ENCODE results near the gene DVL1. TPM values are rescaled to one million over a fixed set of nuclear protein-coding genes. Genes with fewer than 3 reads are reported as not detected.
"Not testable (repeated sequence)": the region's sequence is repeated elsewhere in the genome, so short reads cannot be mapped to it uniquely, and the experiment has no call there.

DVL1 gene
- total RNA-seq, 1 donor from 2014 or later = 92.9 TPM

DNA sequence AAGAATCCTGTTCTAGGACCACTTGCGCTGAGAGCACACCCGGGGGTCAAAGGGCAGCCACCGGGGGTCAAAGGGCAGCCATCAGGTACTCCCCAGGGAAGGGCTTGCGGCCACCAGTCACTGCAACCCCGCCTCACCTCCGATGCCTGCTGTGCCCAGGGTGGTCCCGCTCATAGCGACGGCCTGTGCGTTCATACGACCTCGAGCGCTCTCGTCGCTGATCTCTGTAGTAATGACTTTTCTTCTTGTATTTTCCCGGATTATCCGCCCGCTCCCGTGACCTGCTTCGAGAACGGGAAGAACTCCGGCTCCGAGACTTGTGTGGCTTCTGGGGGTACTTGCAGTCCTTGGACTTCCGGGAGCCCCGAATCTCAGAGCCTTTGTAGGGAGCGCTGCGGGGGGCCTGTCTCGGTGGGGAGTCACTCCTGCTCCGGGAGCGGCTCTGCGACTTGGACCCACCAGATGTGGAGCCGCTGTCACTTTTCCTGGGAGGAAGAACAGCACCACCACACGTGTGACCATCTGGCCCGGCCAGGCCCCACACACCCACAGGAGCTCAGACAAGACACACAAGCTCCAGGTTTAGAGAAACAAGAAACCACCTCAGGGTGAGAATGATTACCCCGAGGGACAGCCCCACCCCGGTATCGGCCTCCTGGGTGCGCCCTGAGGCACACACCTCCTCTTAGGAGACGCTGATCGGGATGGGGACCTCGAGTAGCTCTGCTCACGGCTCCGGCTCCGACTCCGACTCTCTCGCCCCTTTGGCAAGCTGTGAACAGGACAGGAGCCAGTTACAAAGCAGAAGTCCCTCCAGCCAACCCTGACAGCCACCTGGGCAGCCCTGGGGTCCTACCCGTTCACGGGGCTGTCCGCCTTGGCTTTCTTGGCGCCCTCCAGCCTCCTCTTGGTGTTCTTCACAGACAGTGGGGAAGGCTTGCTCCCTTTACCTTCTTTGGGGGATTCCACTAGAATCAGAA is 38.2 kb upstream of the DVL1 start:
- Mint-ChIP-seq H3K4me1 (ENCODE audit: unreplicated experiment) (no peaks in the 10 kb centered on the region), H3K27ac (ENCODE audit: unreplicated experiment) (no peak overlapping the region), H3K27me3 (ENCODE audit: unreplicated experiment) (no peaks in the 10 kb centered on the region), H3K9me3 (ENCODE audit: unreplicated experiment) (no peaks in the 10 kb centered on the region), H3K4me3 (ENCODE audit: unreplicated experiment) (no peak overlapping the region), H3K36me3 (ENCODE audit: unreplicated experiment) (peaks cover 55% of the 10 kb centered on the region)
- TF ChIP-seq, protein P1, sequence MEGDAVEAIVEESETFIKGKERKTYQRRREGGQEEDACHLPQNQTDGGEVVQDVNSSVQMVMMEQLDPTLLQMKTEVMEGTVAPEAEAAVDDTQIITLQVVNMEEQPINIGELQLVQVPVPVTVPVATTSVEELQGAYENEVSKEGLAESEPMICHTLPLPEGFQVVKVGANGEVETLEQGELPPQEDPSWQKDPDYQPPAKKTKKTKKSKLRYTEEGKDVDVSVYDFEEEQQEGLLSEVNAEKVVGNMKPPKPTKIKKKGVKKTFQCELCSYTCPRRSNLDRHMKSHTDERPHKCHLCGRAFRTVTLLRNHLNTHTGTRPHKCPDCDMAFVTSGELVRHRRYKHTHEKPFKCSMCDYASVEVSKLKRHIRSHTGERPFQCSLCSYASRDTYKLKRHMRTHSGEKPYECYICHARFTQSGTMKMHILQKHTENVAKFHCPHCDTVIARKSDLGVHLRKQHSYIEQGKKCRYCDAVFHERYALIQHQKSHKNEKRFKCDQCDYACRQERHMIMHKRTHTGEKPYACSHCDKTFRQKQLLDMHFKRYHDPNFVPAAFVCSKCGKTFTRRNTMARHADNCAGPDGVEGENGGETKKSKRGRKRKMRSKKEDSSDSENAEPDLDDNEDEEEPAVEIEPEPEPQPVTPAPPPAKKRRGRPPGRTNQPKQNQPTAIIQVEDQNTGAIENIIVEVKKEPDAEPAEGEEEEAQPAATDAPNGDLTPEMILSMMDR (IDR thresholded peaks at IDR 0.05) = no peak
- DNase-seq (ENCODE audit: extremely low spot score, unreplicated experiment) = no peak

- peaks cover 46% of the 10 kb centered on the region for H3K36me3 Mint-ChIP-seq (ENCODE audit: unreplicated experiment)
- H3K4me1 Mint-ChIP-seq (ENCODE audit: unreplicated experiment) = no peaks in the 10 kb centered on the region
- no peaks in the 10 kb centered on the region for H3K27me3 Mint-ChIP-seq (ENCODE audit: unreplicated experiment)
- no peaks in the 10 kb centered on the region for H3K9me3 Mint-ChIP-seq (ENCODE audit: unreplicated experiment)
- DNase-seq (ENCODE audit: extremely low spot score, unreplicated experiment) = no peak
- TF ChIP-seq, protein P1 (IDR thresholded peaks at IDR 0.05) = no peak
- H3K4me3 Mint-ChIP-seq (ENCODE audit: unreplicated experiment) = no peak overlapping the region
- H3K27ac Mint-ChIP-seq (ENCODE audit: unreplicated experiment) = no peak overlapping the region
These were observed 36.7 kb upstream of the DVL1 start for GRCh38 chr1:1385931-1386330.

- not testable (repeated sequence) for H3K27me3 Mint-ChIP-seq (ENCODE audit: unreplicated experiment); H3K4me3 Mint-ChIP-seq (ENCODE audit: unreplicated experiment); DNase-seq (ENCODE audit: extremely low spot score, unreplicated experiment); H3K9me3 Mint-ChIP-seq (ENCODE audit: unreplicated experiment); H3K4me1 Mint-ChIP-seq (ENCODE audit: unreplicated experiment); H3K27ac Mint-ChIP-seq (ENCODE audit: unreplicated experiment)
- peaks cover 40% of the 10 kb centered on the region for H3K36me3 Mint-ChIP-seq (ENCODE audit: unreplicated experiment)
These were observed 36.1 kb upstream of the DVL1 start for GRCh38 chr1:1385339-1385738.

- Mint-ChIP-seq H3K36me3 (ENCODE audit: unreplicated experiment) (peaks cover 10% of the 10 kb centered on the region), H3K27me3 (ENCODE audit: unreplicated experiment) (no peaks in the 10 kb centered on the region), H3K9me3 (ENCODE audit: unreplicated experiment) (no peaks in the 10 kb centered on the region), H3K27ac (ENCODE audit: unreplicated experiment) (no peak overlapping the region), H3K4me3 (ENCODE audit: unreplicated experiment) (no peak overlapping the region), H3K4me1 (ENCODE audit: unreplicated experiment) (no peaks in the 10 kb centered on the region)
- TF ChIP-seq, protein P1 (IDR thresholded peaks at IDR 0.05) = no peak
- no peak for DNase-seq (ENCODE audit: extremely low spot score, unreplicated experiment)
These were observed 32.1 kb upstream of the DVL1 start for GRCh38 chr1:1381294-1381693.

DNA sequence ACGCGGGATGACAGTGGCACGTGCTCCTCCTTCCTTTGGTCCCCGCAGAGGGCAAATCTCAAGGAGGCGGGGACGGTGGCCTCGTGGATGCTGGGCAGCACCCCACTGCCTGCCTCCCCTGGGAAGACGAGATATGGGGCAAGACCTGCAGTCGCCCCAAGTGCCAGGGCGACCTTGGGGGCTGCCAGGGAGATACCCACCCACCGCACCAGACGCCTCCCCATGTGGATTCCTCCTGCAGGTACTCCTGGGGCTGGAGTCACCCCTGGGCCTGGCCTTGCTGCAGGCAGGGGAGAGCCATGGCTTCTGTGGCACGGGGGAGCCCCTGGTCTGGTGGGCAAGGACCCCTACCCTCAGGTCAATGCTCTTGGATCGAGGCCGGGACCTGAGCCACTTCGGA is 31.6 kb upstream of the DVL1 start:
- DNase-seq (ENCODE audit: extremely low spot score, unreplicated experiment) = no peak
- Mint-ChIP-seq H3K36me3 (ENCODE audit: unreplicated experiment) (peaks cover 5% of the 10 kb centered on the region), H3K4me3 (ENCODE audit: unreplicated experiment) (no peak overlapping the region), H3K27ac (ENCODE audit: unreplicated experiment) (no peak overlapping the region), H3K9me3 (ENCODE audit: unreplicated experiment) (no peaks in the 10 kb centered on the region), H3K27me3 (ENCODE audit: unreplicated experiment) (no peaks in the 10 kb centered on the region), H3K4me1 (ENCODE audit: unreplicated experiment) (no peaks in the 10 kb centered on the region)
- TF ChIP-seq, protein P1 (IDR thresholded peaks at IDR 0.05) = no peak
